GM12892 (cell line): ENCODE measurements around the gene ADGRA1.
"Not testable (repeated sequence)": the region's sequence is repeated elsewhere in the genome, so short reads cannot be mapped to it uniquely, and the experiment has no call there.

Experiments used
- DNase-seq: peaks from one replicate; pipeline ENCODE4 v3.0.0; 2011; ENCODE audit not compliant: insufficient read length
- FAIRE-seq: peaks from 2 replicates; lab custom pipeline; 2011; peaks lifted over from hg19 to GRCh38; lab: Jason Lieb, UNC
- POLR2A ChIP-seq: IDR thresholded peaks from 2 replicates; pipeline ENCODE4 v1.6.1; 2011; ENCODE audit warnings: low read depth, low read length, control low read depth
- POLR2AphosphoS5 ChIP-seq: IDR thresholded peaks from 2 replicates; pipeline ENCODE4 v1.6.1; 2011; ENCODE audit warnings: low read depth, low read length, control low read depth
- TAF1 ChIP-seq: IDR thresholded peaks from 2 replicates; pipeline ENCODE4 v1.6.1; 2011; ENCODE audit warnings: low read depth, mild to moderate bottlenecking, control low read depth, low read length, borderline replicate concordance

Gene ADGRA1

GRCh38 chr10:133045556-133046389, 42.0 kb upstream of the ADGRA1 start:
- no peak for DNase-seq
- no peak for FAIRE-seq
- no peak for TF ChIP-seq POLR2AphosphoS5

GRCh38 chr10:133046390-133046765, 41.3 kb upstream of the ADGRA1 start:
- FAIRE-seq (no peak), DNase-seq (no peak)
- no peak for TF ChIP-seq TAF1
- no peak for TF ChIP-seq POLR2AphosphoS5
- TF ChIP-seq POLR2A = no peak

- TF ChIP-seq POLR2AphosphoS5 = no peak
- TF ChIP-seq TAF1 = no peak
- no peak for TF ChIP-seq POLR2A
- DNase-seq (no peak), FAIRE-seq (no peak)
These were observed 40.1 kb upstream of the ADGRA1 start for GRCh38 chr10:133047526-133048123.

DNA sequence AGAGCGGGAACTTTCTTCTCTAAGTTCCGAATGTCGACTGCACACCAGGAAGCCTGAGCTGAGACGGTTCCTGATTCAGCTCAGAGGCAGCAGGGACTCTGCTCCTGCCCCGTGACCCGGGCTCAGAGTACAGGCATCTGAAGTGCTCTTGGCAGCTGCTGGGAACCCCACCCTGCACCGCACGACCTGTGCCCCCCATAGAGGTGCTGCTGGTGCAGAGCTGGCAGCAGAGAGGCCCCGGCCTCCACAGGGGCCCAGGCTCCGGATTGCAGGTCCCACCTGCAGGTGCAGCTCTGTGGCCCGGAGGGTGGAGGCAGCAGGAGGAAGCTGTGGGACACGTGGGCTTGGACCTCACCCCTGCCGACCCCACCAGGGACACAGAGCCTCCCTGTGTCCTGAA, 39.5 kb upstream of the ADGRA1 start:
- DNase-seq (no peak), FAIRE-seq (no peak)
- TF ChIP-seq POLR2AphosphoS5 (no peak), TAF1 (no peak), POLR2A (no peak)

GRCh38 chr10:133048926-133049325, 38.8 kb upstream of the ADGRA1 start:
- no peak for DNase-seq
- no peak for TF ChIP-seq TAF1
- no peak for TF ChIP-seq POLR2A
- TF ChIP-seq POLR2AphosphoS5 = no peak
- no peak for FAIRE-seq

DNA sequence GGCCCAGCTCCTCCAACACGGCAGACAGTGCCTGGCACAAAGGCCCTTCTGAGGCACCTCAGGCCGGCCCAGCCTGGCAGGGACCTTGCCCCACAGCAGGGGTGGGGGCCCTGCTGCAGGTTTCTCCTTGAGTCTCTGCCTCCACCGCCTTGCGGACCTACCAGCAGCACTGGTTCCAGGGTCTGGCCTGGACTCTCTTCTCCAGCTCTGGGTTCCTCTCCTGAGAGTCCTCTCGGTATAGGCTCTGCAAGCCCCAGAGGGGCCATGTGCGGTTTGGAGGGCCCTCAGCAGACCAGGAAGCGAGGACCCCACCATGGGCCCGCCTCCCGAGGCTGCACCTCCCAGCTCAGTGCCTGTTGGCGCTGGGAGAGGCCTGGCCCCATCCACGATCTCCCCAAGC, 38.1 kb upstream of the ADGRA1 start:
- FAIRE-seq (no peak), DNase-seq (no peak)
- no peak for TF ChIP-seq POLR2A
- no peak for TF ChIP-seq TAF1
- TF ChIP-seq POLR2AphosphoS5 = no peak

DNA sequence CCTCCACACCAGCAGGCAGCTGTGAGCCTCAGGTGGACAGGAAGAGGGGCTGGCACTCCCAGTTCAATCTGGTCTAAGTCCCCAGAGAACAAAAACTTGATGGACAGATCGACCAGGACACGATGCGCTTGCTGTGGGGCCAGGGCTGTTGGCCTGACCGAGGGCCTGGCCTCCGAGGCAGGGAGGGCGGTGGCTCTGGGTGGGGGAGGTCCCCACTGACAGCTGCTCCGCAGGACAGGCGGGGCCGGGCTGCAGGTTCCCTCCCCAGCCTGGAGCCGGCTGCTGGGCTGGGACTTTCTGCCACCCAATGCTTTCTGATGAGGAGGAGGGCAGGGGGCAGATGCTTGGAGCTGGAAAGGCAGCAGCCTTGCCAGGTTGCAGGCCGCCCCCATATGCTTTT, 37.4 kb upstream of the ADGRA1 start:
- TF ChIP-seq POLR2A (no peak), POLR2AphosphoS5 (no peak), TAF1 (no peak)
- FAIRE-seq (no peak), DNase-seq (no peak)

GRCh38 chr10:133052076-133052475, 35.6 kb upstream of the ADGRA1 start:
- FAIRE-seq (no peak), DNase-seq (no peak)
- TF ChIP-seq POLR2A (no peak), POLR2AphosphoS5 (no peak), TAF1 (no peak)

GRCh38 chr10:133053527-133054133, 34.1 kb upstream of the ADGRA1 start:
- FAIRE-seq, DNase-seq: not testable (repeated sequence)

GRCh38 chr10:133055470-133055869, 32.3 kb upstream of the ADGRA1 start:
- DNase-seq = no peak
- TF ChIP-seq TAF1 = no peak
- no peak for TF ChIP-seq POLR2AphosphoS5
- no peak for TF ChIP-seq POLR2A
- no peak for FAIRE-seq

DNA sequence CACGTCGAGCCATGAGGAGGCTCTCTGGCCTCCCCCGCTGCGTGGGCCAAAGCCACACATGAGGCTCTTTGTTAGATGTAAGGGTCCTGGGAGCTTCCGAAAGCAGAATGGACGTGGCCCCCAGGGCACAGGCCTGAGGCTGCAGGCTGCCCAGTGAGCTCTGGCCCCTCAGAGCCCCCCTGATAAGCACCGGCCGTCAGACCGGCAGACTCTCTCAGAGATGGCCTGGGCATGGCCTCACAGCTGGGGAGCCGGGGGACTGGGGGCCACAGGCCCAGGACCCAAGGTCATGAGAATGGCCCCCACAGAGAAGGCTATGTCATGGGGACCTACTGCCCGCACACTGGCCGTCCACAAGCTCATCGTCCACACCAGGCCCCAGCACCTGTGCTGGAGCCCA, 31.7 kb upstream of the ADGRA1 start:
- TF ChIP-seq POLR2AphosphoS5 (no peak), POLR2A (no peak), TAF1 (no peak)
- DNase-seq (no peak), FAIRE-seq (no peak)

DNA sequence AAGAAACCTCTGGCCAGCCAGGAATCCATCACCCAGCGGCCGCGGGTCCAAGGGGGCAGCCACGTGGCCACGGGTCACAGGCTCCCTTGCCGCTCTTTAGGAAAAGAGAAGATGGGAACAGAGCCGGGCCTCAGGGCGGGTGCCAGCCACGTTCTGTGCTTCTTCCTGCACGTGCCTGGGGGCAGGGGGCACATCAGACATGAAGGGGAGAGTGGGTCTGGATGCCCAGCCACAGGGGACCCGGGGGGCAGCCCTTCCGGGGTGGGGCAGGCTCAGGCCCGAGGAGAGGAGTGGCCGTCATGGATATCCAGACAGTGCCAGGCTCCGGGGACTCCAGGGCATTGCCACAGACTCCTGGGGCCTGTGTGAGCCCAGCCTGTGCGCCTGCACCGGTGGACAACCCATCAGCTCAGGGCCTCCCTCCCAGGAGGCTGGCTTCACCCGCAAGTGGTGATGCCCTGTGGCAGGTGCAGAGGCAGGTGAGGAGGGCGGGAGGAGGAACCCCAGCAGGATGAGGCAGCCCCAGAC, 31.0 kb upstream of the ADGRA1 start:
- DNase-seq (no peak), FAIRE-seq (no peak)
- TF ChIP-seq POLR2AphosphoS5 (no peak), POLR2A (no peak), TAF1 (no peak)
